GM23338 (cell line): ENCODE results near the gene RTN4RL1.

ENCODE experiments used
- EZH2 ChIP-seq: fragments of 200-600 bp; sonication (generic); IDR thresholded peaks from one replicate; pipeline ENCODE4 v1.8.0; 2017; ENCODE audit warnings: antibody characterized with exemption, mild to moderate bottlenecking, low read depth; ENCODE audit not compliant: unreplicated experiment
- JUNB ChIP-seq: IDR thresholded peaks from one replicate; pipeline ENCODE4 v1.6.1; 2016; ENCODE audit warnings: antibody characterized with exemption; ENCODE audit not compliant: unreplicated experiment
- TF ChIP-seq, protein P1 (sequence below), 2 experiments: fragments of 200-600 bp in 1 of 2; sonication (generic) in 1 of 2; conservative IDR thresholded peaks; 2 replicates each; pipeline versions ENCODE4 v1.5.1 to v1.6.1; 2016 to 2017; ENCODE audit warnings: antibody characterized with exemption in 2 of 2, low read depth in 2 of 2, mild to moderate bottlenecking in 2 of 2, moderate library complexity in 1 of 2
- TF ChIP-seq, protein P2 (sequence below): IDR thresholded peaks from 2 replicates; pipeline ENCODE4 v1.6.1; 2016; ENCODE audit warnings: antibody characterized with exemption
- TF ChIP-seq, protein P3 (sequence below): IDR thresholded peaks from one replicate; pipeline ENCODE4 v1.6.1; 2018; ENCODE audit warnings: antibody characterized with exemption; ENCODE audit not compliant: unreplicated experiment

DNA sequence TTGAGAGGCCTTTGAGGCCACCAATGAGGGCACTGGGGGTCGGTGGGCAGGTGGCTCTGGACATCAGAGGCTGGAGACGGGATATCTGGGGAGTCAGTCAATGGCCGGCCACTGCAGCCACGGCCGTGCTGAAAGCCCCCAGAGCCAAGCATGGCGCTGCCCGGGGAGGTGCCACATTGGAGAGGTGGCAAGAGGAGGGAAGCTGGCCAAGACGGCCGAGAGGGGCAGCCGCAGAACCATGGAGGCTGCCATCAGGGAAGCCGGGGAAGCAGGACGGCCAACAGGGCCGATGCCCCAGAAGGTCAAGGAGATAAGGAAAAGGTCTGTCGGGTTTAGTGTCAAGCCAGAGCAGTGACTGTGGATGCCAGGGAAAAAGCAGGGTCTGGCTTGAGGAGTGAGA, 9.8 kb downstream of the RTN4RL1 start:
- TF ChIP-seq, protein P1, sequence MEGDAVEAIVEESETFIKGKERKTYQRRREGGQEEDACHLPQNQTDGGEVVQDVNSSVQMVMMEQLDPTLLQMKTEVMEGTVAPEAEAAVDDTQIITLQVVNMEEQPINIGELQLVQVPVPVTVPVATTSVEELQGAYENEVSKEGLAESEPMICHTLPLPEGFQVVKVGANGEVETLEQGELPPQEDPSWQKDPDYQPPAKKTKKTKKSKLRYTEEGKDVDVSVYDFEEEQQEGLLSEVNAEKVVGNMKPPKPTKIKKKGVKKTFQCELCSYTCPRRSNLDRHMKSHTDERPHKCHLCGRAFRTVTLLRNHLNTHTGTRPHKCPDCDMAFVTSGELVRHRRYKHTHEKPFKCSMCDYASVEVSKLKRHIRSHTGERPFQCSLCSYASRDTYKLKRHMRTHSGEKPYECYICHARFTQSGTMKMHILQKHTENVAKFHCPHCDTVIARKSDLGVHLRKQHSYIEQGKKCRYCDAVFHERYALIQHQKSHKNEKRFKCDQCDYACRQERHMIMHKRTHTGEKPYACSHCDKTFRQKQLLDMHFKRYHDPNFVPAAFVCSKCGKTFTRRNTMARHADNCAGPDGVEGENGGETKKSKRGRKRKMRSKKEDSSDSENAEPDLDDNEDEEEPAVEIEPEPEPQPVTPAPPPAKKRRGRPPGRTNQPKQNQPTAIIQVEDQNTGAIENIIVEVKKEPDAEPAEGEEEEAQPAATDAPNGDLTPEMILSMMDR (conservative IDR thresholded peaks at IDR 0.05; ENCODE audit: low read depth in 2 of 2): no peak
- no peak for TF ChIP-seq EZH2
- TF ChIP-seq, protein P2, sequence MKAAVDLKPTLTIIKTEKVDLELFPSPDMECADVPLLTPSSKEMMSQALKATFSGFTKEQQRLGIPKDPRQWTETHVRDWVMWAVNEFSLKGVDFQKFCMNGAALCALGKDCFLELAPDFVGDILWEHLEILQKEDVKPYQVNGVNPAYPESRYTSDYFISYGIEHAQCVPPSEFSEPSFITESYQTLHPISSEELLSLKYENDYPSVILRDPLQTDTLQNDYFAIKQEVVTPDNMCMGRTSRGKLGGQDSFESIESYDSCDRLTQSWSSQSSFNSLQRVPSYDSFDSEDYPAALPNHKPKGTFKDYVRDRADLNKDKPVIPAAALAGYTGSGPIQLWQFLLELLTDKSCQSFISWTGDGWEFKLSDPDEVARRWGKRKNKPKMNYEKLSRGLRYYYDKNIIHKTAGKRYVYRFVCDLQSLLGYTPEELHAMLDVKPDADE: no peak
- TF ChIP-seq JUNB: no peak
- TF ChIP-seq, protein P3, sequence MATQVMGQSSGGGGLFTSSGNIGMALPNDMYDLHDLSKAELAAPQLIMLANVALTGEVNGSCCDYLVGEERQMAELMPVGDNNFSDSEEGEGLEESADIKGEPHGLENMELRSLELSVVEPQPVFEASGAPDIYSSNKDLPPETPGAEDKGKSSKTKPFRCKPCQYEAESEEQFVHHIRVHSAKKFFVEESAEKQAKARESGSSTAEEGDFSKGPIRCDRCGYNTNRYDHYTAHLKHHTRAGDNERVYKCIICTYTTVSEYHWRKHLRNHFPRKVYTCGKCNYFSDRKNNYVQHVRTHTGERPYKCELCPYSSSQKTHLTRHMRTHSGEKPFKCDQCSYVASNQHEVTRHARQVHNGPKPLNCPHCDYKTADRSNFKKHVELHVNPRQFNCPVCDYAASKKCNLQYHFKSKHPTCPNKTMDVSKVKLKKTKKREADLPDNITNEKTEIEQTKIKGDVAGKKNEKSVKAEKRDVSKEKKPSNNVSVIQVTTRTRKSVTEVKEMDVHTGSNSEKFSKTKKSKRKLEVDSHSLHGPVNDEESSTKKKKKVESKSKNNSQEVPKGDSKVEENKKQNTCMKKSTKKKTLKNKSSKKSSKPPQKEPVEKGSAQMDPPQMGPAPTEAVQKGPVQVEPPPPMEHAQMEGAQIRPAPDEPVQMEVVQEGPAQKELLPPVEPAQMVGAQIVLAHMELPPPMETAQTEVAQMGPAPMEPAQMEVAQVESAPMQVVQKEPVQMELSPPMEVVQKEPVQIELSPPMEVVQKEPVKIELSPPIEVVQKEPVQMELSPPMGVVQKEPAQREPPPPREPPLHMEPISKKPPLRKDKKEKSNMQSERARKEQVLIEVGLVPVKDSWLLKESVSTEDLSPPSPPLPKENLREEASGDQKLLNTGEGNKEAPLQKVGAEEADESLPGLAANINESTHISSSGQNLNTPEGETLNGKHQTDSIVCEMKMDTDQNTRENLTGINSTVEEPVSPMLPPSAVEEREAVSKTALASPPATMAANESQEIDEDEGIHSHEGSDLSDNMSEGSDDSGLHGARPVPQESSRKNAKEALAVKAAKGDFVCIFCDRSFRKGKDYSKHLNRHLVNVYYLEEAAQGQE: no peak
